ENCODE measurements around the gene DMRTC2. TPM values are rescaled to one million over a fixed set of nuclear protein-coding genes. Genes with fewer than 3 reads are reported as not detected.

The DMRTC2 gene
- polyA plus RNA-seq, 3 donors = not detected

- no peak for DNase-seq
These were observed 46.1 kb downstream of the DMRTC2 start for GRCh38 chr19:41890936-41891335.

DNA sequence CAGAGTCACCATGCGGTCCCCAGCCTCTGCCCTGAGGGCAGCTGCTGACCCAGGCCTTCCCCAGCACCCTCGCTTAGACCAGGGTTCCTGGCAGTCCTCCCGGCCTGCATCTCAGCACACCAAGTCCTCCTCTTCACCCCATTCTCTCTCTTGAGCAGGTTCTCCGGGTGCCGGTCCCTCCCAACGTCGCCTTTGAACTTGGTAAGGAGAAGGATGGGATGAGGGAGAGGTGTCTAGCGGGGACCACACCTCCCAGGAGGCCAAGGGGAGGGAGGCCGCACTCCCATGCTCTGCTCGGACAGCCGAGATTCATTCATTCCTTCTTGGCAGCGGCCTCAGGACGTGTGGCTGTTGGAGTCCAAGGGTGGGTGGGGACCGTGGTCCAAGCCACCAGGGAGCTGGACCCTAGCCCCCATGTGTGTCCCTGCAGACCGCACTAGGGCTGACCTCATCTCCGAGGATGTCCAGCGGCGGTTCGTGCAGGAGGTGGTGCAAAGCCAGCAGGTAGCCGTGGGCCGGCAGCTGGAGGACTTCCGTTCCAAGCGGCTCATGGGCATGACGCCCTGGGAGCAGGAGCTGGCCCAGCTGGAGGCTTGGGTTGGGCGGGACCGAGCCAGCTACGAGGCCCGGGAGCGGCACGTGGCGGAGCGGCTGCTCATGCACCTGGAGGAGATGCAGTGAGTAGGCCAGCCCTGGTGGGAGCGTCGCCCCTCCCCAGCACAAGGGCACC is 47.5 kb downstream of the DMRTC2 start:
- no peak for DNase-seq

- DNase-seq = no peak
These were observed 49.1 kb downstream of the DMRTC2 start for GRCh38 chr19:41893899-41894298.

DNA sequence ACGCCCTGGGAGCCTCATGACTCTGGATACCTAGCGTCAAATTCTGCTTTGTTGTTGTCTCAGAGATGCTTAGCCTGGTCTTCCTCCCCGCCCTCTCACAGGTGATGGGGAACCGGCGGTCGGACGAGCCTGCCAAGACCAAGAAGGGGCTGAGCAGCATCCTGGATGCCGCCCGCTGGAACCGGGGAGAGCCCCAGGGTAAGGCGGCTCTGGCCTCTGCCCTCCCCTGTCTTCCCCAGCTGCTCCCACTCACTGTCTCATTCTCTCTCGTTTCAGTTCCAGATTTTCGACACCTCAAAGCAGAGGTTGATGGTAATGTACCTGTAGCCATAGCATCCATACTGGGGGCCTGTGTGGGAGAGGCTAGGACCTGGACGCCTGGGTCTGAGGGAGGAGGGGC is 49.5 kb downstream of the DMRTC2 start:
- no peak for DNase-seq

GRCh38 chr19:41895745-41896580 is 51.1 kb downstream of the DMRTC2 start:
- DNase-seq = no peak

DNA sequence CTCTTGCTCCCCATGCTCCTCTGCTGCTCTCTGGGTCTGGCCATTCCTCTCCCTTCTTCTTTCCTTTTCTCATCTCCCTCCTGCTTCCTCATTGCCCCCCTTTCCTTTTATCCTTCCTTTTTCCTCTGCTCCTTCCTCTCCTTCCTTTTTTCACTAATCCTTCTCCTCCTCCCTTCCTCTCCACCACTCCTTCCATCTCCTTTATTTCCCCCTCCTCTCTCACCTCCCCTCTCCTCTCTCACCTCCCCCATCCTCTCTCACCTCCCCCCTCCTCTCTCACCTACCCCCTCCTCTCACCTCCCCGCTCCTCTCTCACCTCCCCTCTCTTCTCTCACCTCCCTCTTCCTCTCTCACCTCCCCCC is 51.7 kb downstream of the DMRTC2 start:
- DNase-seq = no peak

DNA sequence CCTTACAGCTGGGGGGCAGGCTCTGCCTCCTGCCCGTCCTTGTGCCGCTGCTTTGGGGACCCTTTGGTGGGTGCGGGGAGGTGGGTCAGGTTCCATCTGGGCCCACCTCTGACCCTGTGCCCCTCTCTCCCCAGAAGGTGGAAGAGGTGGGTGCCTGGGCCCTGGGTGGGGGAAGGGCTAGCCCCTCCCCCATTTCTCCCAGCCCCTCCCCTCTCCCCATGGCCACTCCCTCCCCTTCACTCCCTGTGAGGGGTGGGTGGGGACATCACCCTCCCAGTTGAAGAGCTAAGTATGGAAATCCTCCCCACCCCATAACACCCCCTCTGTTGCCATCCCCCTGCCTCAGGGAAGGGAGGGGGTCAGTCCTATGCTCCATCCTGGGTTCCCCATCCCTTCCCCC is 52.3 kb downstream of the DMRTC2 start:
- no peak for DNase-seq

DNA sequence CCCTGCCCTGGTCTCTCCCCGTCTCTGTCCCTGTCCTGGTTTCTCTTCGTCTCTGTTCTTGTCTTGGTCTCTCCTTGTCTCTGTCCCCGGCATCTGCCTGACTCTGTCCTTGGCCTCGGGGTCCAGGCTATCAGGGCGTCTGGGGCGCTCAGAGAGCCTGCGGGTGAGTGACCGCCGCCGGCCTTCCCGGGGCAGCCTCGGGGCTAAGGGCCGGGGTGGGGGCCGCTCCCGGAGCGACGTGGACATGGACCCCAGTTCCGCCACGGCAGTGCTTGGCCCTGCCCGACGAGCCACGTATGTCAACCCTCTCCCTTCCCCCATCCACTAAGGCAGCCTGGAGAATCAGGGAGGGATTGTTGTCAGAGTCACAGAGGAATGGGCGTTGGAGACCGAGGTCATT is 53.0 kb downstream of the DMRTC2 start:
- no peak for DNase-seq

GRCh38 chr19:41898235-41898634 is 53.4 kb downstream of the DMRTC2 start:
- DNase-seq = no peak

Other genes starting within 250 kb of the DMRTC2 start
- gene CEACAM4, start 218.0 kb upstream of the DMRTC2 start, polyA plus RNA-seq (ENCODE audit: insufficient read length in 3 of 3) = under 1 TPM in 2 of 3 donors, not detected in 1; 0.13 to 0.18 TPM
- gene CEACAM7, start 156.8 kb upstream of the DMRTC2 start, polyA plus RNA-seq (ENCODE audit: insufficient read length in 3 of 3) = not detected
- under 1 TPM in 2 of 3 donors, not detected in 1; 0.13 to 0.14 TPM for gene CEACAM5, start 136.4 kb upstream of the DMRTC2 start, polyA plus RNA-seq (ENCODE audit: insufficient read length in 3 of 3)
- under 1 TPM; 0.17 to 0.35 (median 0.31) TPM for gene CEACAM6, start 89.5 kb upstream of the DMRTC2 start, polyA plus RNA-seq (ENCODE audit: insufficient read length in 3 of 3)
- under 1 TPM in 2 of 3 donors, not detected in 1; 0.12 to 0.23 TPM for gene CEACAM3, start 48.5 kb upstream of the DMRTC2 start, polyA plus RNA-seq (ENCODE audit: insufficient read length in 3 of 3)
- gene LYPD4, start 359 bp upstream of the DMRTC2 start, polyA plus RNA-seq (ENCODE audit: insufficient read length in 3 of 3) = not detected
- 1,000 to 10,000 TPM; 1,296 to 1,888 (median 1,672) TPM for gene RPS19, start 15.2 kb downstream of the DMRTC2 start, polyA plus RNA-seq (ENCODE audit: insufficient read length in 3 of 3)
- 1 to 10 TPM in 1 of 3 donors, under 1 TPM in 2; 0.39 to 1.1 (median 0.81) TPM for gene CD79A, start 32.2 kb downstream of the DMRTC2 start, polyA plus RNA-seq (ENCODE audit: insufficient read length in 3 of 3)
- gene ARHGEF1, start 38.1 kb downstream of the DMRTC2 start, polyA plus RNA-seq (ENCODE audit: insufficient read length in 3 of 3) = 10 to 100 TPM; 51.4 to 61.0 (median 54.1) TPM
- under 1 TPM in 1 of 3 donors, not detected in 2; 0.09 TPM for gene ERFL, start 83.4 kb downstream of the DMRTC2 start, polyA plus RNA-seq (ENCODE audit: insufficient read length in 3 of 3)
- 10 to 100 TPM; 80.8 to 91.6 (median 82.6) TPM for gene RABAC1, start 114.3 kb downstream of the DMRTC2 start, polyA plus RNA-seq (ENCODE audit: insufficient read length in 3 of 3)
- 1 to 10 TPM in 1 of 3 donors, under 1 TPM in 2; 0.10 to 1.4 (median 0.65) TPM for gene ATP1A3, start 149.2 kb downstream of the DMRTC2 start, polyA plus RNA-seq (ENCODE audit: insufficient read length in 3 of 3)
- 10 to 100 TPM; 24.1 to 30.6 (median 30.5) TPM for gene GRIK5, start 225.2 kb downstream of the DMRTC2 start, polyA plus RNA-seq (ENCODE audit: insufficient read length in 3 of 3)
- gene ZNF574, start 231.1 kb downstream of the DMRTC2 start, polyA plus RNA-seq (ENCODE audit: insufficient read length in 3 of 3) = 10 to 100 TPM; 16.2 to 21.0 (median 20.6) TPM

Measured in renal pelvis (tissue), 4 donors.